HEK293 (cell line): ENCODE data around the gene DNASE1.

Source experiments
- CTCF ChIA-PET: fragments of 350-600 bp; formaldehyde crosslinking; extraction: SDS; loops from one replicate; lab custom pipeline; 2021; ENCODE audit warnings: antibody characterized with exemption; lab: Yijun Ruan, JAX
- POLR2A ChIA-PET: fragments of 300-600 bp; formaldehyde crosslinking; extraction: SDS; loops from one replicate; lab custom pipeline; 2020; ENCODE audit warnings: antibody characterized with exemption, inconsistent platforms; lab: Yijun Ruan, JAX
- H3K27ac ChIP-seq: fragments of 200-500 bp; sonication (Bioruptor generic); 2 replicates; pipeline ENCODE4 v1.5.1; 2014; ENCODE audit warnings: low read depth, low read length, control low read depth, inconsistent platforms; ENCODE audit errors: extremely low read depth
- H3K36me3 ChIP-seq, 2 experiments: fragments of 200-500 bp in 1 of 2; sonication (Bioruptor generic) in 1 of 2; 1 replicate in 1 of 2; 2 replicates in 1 of 2; pipeline ENCODE4 v1.5.1; 2014 to 2017; ENCODE audit warnings: inconsistent platforms in 2 of 2, low read length in 2 of 2; ENCODE audit not compliant: control insufficient read depth in 2 of 2, insufficient read depth in 1 of 2
- H3K4me1 ChIP-seq: fragments of 200-500 bp; sonication (Bioruptor generic); 2 replicates; pipeline ENCODE4 v1.5.1; 2014; ENCODE audit warnings: mild to moderate bottlenecking, low read length, inconsistent platforms; ENCODE audit not compliant: control insufficient read depth, insufficient read depth
- H3K4me3 ChIP-seq: 2 replicates; pipeline ENCODE4 v1.5.1; 2011; ENCODE audit warnings: low read depth, mild to moderate bottlenecking, control low read depth, low read length, moderate library complexity
- H3K9me3 ChIP-seq: fragments of 200-500 bp; sonication (Bioruptor generic); 2 replicates; pipeline ENCODE4 v1.5.1; 2014; ENCODE audit warnings: low read depth, low read length, inconsistent platforms; ENCODE audit not compliant: control insufficient read depth, insufficient read depth
- HOXA7 ChIP-seq: sonication (generic); formaldehyde crosslinking; IDR thresholded peaks from 2 replicates; pipeline ENCODE4 v1.8.1; 2022; ENCODE audit warnings: missing genetic modification reagents, borderline replicate concordance
- IKZF3 ChIP-seq: fragments of 450-650 bp; IDR thresholded peaks from 2 replicates; pipeline ENCODE4 v1.5.0; 2018; ENCODE audit warnings: missing biosample characterization, mild to moderate bottlenecking, missing genetic modification characterization, moderate library complexity
- SP7 ChIP-seq: fragments of 450-650 bp; formaldehyde crosslinking; IDR thresholded peaks from 2 replicates; pipeline ENCODE4 v1.5.1; 2016; ENCODE audit warnings: missing biosample characterization, missing genetic modification characterization
- TSHZ1 ChIP-seq: fragments of 450-650 bp; formaldehyde crosslinking; IDR thresholded peaks from 2 replicates; pipeline ENCODE4 v1.5.1; 2016; ENCODE audit warnings: missing biosample characterization, missing genetic modification characterization, borderline replicate concordance
- ZBTB17 ChIP-seq: fragments of 450-650 bp; formaldehyde crosslinking; IDR thresholded peaks from 2 replicates; pipeline ENCODE4 v1.5.1; 2016; ENCODE audit warnings: missing biosample characterization, missing genetic modification characterization
- ZBTB8A ChIP-seq: fragments of 450-650 bp; formaldehyde crosslinking; IDR thresholded peaks from 2 replicates; pipeline ENCODE4 v1.5.1; 2016; ENCODE audit warnings: missing biosample characterization, missing genetic modification characterization
- ZNF114 ChIP-seq: fragments of 450-650 bp; formaldehyde crosslinking; IDR thresholded peaks from 2 replicates; pipeline ENCODE4 v1.5.0; 2017; ENCODE audit warnings: missing biosample characterization, missing genetic modification characterization
- ZNF146 ChIP-seq: fragments of 450-650 bp; formaldehyde crosslinking; IDR thresholded peaks from 2 replicates; pipeline ENCODE4 v1.5.1; 2016; ENCODE audit warnings: missing biosample characterization, missing genetic modification characterization
- ZNF2 ChIP-seq: fragments of 450-650 bp; formaldehyde crosslinking; IDR thresholded peaks from 2 replicates; pipeline ENCODE4 v1.5.1; 2016; ENCODE audit warnings: missing biosample characterization, missing genetic modification characterization
- ZNF341 ChIP-seq: fragments of 450-650 bp; formaldehyde crosslinking; IDR thresholded peaks from 2 replicates; pipeline ENCODE4; 2016; ENCODE audit warnings: low read depth, missing biosample characterization, missing genetic modification characterization
- ZNF366 ChIP-seq: fragments of 450-650 bp; formaldehyde crosslinking; conservative IDR thresholded peaks from 2 replicates; pipeline ENCODE4 v1.5.1; 2016; ENCODE audit warnings: missing biosample characterization, missing genetic modification characterization
- ZNF544 ChIP-seq: fragments of 450-650 bp; formaldehyde crosslinking; IDR thresholded peaks from 2 replicates; pipeline ENCODE4 v1.5.0; 2017; ENCODE audit warnings: missing biosample characterization, missing genetic modification characterization
- ZNF561 ChIP-seq: fragments of 450-650 bp; IDR thresholded peaks from 2 replicates; pipeline ENCODE4 v1.5.1; 2018; ENCODE audit warnings: missing biosample characterization, missing genetic modification characterization, borderline replicate concordance
- ZNF600 ChIP-seq: fragments of 450-650 bp; formaldehyde crosslinking; IDR thresholded peaks from 2 replicates; pipeline ENCODE4 v1.5.1; 2016; ENCODE audit warnings: missing biosample characterization, missing genetic modification characterization
- ZNF639 ChIP-seq: fragments of 450-650 bp; formaldehyde crosslinking; IDR thresholded peaks from 2 replicates; pipeline ENCODE4 v1.5.1; 2016; ENCODE audit warnings: missing biosample characterization, missing genetic modification characterization
- ZNF645 ChIP-seq: fragments of 450-650 bp; formaldehyde crosslinking; IDR thresholded peaks from 2 replicates; pipeline ENCODE4; 2016; ENCODE audit warnings: missing biosample characterization, missing genetic modification characterization
- ZSCAN16 ChIP-seq: fragments of 450-650 bp; formaldehyde crosslinking; IDR thresholded peaks from 2 replicates; pipeline ENCODE4 v1.5.1; 2016; ENCODE audit warnings: missing biosample characterization, missing genetic modification characterization
- ZSCAN30 ChIP-seq: fragments of 450-650 bp; IDR thresholded peaks from 2 replicates; pipeline ENCODE4 v1.5.1; 2018; ENCODE audit warnings: missing biosample characterization, mild to moderate bottlenecking, missing genetic modification characterization, moderate library complexity
- TF ChIP-seq, protein P1 (sequence below): fragments of 450-650 bp; IDR thresholded peaks from 2 replicates; pipeline ENCODE4 v1.5.1; 2018; ENCODE audit warnings: missing biosample characterization, mild to moderate bottlenecking, missing genetic modification characterization
- TF ChIP-seq, protein P2 (sequence below): fragments of 450-650 bp; formaldehyde crosslinking; IDR thresholded peaks from 2 replicates; pipeline ENCODE4 v1.5.1; 2016; ENCODE audit warnings: missing biosample characterization, missing genetic modification characterization

DNASE1 gene

GRCh38 chr16:3689731-3690130, 35.2 kb downstream of the DNASE1 start:
- H3K36me3 ChIP-seq: peaks cover 26 to 59% of the 10 kb centered on the region in 2 experiments; a peak in 2 of 3 replicates
- H3K9me3 ChIP-seq: no peaks in the 10 kb centered on the region
- no peak overlapping the region for H3K4me3 ChIP-seq
- H3K4me1 ChIP-seq: no peaks in the 10 kb centered on the region
- H3K27ac ChIP-seq: no peak overlapping the region
- TF ChIP-seq ZSCAN16 (tag by site-specific recombination): no peak
- no peak for TF ChIP-seq TSHZ1 (tag by site-specific recombination)
- no peak for TF ChIP-seq HOXA7 (CRISPR knock-in tag)
- TF ChIP-seq ZNF600: no peak
- ChIA-PET POLR2A (interaction anchor here (1.6 kb wide), 1 partner anchor 28 kb away, joined by 3 read pairs; the partner anchor contains the start of gene TRAP1), CTCF (interaction anchor here (0.5 to 2.5 kb wide), 12 partner anchors 8 to 564 kb away, joined by 3 to 27 read pairs (median 4); no protein-coding TSS in a partner anchor)

GRCh38 chr16:3690470-3690928, 36.0 kb downstream of the DNASE1 start:
- Histone ChIP-seq H3K4me3 (no peak overlapping the region), H3K27ac (no peak overlapping the region), H3K9me3 (no peaks in the 10 kb centered on the region), H3K4me1 (no peaks in the 10 kb centered on the region), H3K36me3 (peaks cover 25 to 55% of the 10 kb centered on the region in 2 experiments; a peak in 2 of 3 replicates)
- ChIA-PET CTCF (interaction anchor here (0.6 to 2.5 kb wide), 16 partner anchors 9 to 563 kb away, joined by 3 to 27 read pairs (median 4); no protein-coding TSS in a partner anchor), POLR2A (interaction anchor here (1.6 kb wide), 1 partner anchor 27 kb away, joined by 3 read pairs; the partner anchor contains the start of gene TRAP1)
- TF ChIP-seq ZNF2 (tag by site-specific recombination): peak; percentile 75; the same call in 1 of the 2 replicates
- TF ChIP-seq ZNF544 (tag by site-specific recombination): no peak
- 0 out of 2 replicates have a peak, but pooled peaks have one; percentile 12 for TF ChIP-seq ZBTB8A
- TF ChIP-seq, protein P1, sequence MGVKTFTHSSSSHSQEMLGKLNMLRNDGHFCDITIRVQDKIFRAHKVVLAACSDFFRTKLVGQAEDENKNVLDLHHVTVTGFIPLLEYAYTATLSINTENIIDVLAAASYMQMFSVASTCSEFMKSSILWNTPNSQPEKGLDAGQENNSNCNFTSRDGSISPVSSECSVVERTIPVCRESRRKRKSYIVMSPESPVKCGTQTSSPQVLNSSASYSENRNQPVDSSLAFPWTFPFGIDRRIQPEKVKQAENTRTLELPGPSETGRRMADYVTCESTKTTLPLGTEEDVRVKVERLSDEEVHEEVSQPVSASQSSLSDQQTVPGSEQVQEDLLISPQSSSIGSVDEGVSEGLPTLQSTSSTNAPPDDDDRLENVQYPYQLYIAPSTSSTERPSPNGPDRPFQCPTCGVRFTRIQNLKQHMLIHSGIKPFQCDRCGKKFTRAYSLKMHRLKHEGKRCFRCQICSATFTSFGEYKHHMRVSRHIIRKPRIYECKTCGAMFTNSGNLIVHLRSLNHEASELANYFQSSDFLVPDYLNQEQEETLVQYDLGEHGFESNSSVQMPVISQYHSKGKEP (tag by site-specific recombination): peak; percentile 31; the same call in 1 of the 2 replicates
- TF ChIP-seq ZNF561: peak; percentile 63; the same call in 1 of the 2 replicates
- TF ChIP-seq ZNF645 (tag by site-specific recombination): no peak
- TF ChIP-seq, protein P2, sequence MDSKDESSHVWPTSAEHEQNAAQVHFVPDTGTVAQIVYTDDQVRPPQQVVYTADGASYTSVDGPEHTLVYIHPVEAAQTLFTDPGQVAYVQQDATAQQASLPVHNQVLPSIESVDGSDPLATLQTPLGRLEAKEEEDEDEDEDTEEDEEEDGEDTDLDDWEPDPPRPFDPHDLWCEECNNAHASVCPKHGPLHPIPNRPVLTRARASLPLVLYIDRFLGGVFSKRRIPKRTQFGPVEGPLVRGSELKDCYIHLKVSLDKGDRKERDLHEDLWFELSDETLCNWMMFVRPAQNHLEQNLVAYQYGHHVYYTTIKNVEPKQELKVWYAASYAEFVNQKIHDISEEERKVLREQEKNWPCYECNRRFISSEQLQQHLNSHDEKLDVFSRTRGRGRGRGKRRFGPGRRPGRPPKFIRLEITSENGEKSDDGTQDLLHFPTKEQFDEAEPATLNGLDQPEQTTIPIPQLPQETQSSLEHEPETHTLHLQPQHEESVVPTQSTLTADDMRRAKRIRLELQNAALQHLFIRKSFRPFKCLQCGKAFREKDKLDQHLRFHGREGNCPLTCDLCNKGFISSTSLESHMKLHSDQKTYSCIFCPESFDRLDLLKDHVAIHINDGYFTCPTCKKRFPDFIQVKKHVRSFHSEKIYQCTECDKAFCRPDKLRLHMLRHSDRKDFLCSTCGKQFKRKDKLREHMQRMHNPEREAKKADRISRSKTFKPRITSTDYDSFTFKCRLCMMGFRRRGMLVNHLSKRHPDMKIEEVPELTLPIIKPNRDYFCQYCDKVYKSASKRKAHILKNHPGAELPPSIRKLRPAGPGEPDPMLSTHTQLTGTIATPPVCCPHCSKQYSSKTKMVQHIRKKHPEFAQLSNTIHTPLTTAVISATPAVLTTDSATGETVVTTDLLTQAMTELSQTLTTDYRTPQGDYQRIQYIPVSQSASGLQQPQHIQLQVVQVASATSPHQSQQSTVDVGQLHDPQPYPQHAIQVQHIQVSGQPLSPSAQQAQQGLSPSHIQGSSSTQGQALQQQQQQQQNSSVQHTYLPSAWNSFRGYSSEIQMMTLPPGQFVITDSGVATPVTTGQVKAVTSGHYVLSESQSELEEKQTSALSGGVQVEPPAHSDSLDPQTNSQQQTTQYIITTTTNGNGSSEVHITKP: peak; percentile 39; the same call in 1 of the 2 replicates
- 0 out of 2 replicates have a peak, but pooled peaks have one; percentile 16 for TF ChIP-seq ZNF366
- 0 out of 2 replicates have a peak, but pooled peaks have one; percentile 11 for TF ChIP-seq IKZF3 (tag by site-specific recombination)
- peak; percentile 63 for TF ChIP-seq SP7 (tag by site-specific recombination)
- no peak for TF ChIP-seq ZNF114 (tag by site-specific recombination)
- TF ChIP-seq ZNF146: no peak
- peak; percentile 61 for TF ChIP-seq ZNF341 (tag by site-specific recombination)
- TF ChIP-seq ZBTB17 (tag by site-specific recombination): peak; percentile 57
- TF ChIP-seq ZNF639 (tag by site-specific recombination): peak; percentile 69; the same call in 1 of the 2 replicates
- TF ChIP-seq ZSCAN30 (tag by site-specific recombination): 0 out of 2 replicates have a peak, but pooled peaks have one; percentile 38
